Spleen (tissue), 7 donors: ENCODE measurements around the gene THOC6.

ENCODE experiments used
- CTCF ChIP-seq, 11 experiments: fragments of 200-600 bp in 7 of 11; fragments of 450-650 bp in 4 of 11; sonication (generic) in 4 of 11; IDR thresholded peaks in 8 of 11; conservative IDR thresholded peaks in 3 of 11; 1 replicate in 7 of 11; 2 replicates in 4 of 11; pipeline versions ENCODE4 v1.4.0 to v1.8.0; 2016 to 2021; ENCODE audit warnings: antibody characterized with exemption in 11 of 11, inconsistent platforms in 4 of 11, mild to moderate bottlenecking in 1 of 11
- POLR2A ChIP-seq, 3 donors: fragments of 450-650 bp; IDR thresholded peaks; one replicate each; pipeline ENCODE4 v1.5.1; 2017; ENCODE audit warnings: antibody characterized with exemption in 3 of 3, mild to moderate bottlenecking in 1 of 3
- donor health status: DM: no; HTN: no; CAD: no; lungs with moderate emphysema.
- donor health status: DM: no; HTN: no; CAD: no.
- donor health status: DM: no; HTN: no; CAD: no.

GRCh38 chr16:3030222-3031212 lies 6.7 kb downstream of the THOC6 start:
- TF ChIP-seq POLR2A (IDR thresholded peaks at IDR 0.05) (no peak), CTCF (IDR thresholded peaks at IDR 0.05 in 8 of 11, conservative IDR thresholded peaks at IDR 0.05 in 3 of 11) (no peak)
